ENCODE results near the gene NEDD4.

Gene NEDD4

DNA sequence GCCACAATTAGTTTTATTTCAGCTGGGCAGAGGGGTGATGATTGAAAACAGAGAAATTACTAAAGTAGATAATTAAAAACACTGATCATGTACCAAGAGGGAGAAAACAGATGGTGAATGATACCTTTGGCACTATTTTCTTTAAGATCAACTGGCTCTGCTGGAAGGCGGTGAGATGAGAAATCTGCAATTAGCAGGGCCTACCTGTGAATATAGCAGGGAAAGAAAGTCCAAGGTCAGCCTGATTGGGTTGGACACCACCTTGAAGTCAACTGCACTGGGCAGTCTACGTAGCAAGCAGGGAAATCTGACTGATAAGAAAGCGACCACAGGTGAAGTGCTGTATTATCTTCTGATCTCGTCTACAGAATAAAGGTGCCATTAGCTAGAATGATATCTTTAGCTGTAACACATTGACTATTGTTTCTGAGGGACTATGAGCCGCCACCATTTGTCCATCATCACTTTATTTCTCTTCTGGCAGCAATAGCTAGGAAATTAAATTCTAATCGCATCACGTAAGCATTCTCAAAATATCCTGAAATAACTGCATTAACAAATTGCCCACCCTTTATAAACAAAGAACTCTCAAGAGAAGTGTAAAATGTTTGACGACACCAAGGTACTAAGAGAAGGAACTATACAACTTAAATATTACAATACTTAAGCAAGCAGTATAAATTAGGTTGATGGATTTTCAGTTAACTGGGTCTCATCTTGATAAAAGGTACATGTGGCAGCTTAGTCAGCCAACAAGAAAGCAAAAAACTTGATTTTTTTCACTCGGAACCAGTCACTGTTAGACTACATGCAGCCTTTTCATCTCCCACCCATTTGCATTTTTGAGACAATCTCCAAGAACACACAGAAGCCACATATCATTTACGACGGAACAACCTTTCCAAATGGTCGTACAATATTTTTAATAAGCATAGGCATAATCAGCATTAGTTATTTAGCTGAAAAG is 1.3 kb downstream of the NEDD4 start:
- H3K4me3 ChIP-seq (ENCODE audit: low read depth in 1 of 2, low read length in 1 of 2) = peak overlapping the region; percentile 72 to 85
- peaks cover 13% of the 10 kb centered on the region for H3K27me3 ChIP-seq
- peaks cover 31% of the 10 kb centered on the region in 2 experiments for H3K4me1 ChIP-seq (ENCODE audit: control insufficient read depth in 1 of 2, insufficient read depth in 1 of 2, low read depth in 1 of 2, low read length in 1 of 2)
- no peaks in the 10 kb centered on the region for H3K36me3 ChIP-seq
- TF ChIP-seq, protein P1, sequence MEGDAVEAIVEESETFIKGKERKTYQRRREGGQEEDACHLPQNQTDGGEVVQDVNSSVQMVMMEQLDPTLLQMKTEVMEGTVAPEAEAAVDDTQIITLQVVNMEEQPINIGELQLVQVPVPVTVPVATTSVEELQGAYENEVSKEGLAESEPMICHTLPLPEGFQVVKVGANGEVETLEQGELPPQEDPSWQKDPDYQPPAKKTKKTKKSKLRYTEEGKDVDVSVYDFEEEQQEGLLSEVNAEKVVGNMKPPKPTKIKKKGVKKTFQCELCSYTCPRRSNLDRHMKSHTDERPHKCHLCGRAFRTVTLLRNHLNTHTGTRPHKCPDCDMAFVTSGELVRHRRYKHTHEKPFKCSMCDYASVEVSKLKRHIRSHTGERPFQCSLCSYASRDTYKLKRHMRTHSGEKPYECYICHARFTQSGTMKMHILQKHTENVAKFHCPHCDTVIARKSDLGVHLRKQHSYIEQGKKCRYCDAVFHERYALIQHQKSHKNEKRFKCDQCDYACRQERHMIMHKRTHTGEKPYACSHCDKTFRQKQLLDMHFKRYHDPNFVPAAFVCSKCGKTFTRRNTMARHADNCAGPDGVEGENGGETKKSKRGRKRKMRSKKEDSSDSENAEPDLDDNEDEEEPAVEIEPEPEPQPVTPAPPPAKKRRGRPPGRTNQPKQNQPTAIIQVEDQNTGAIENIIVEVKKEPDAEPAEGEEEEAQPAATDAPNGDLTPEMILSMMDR (IDR thresholded peaks at IDR 0.05) = no peak
- H3K9me3 ChIP-seq = no peaks in the 10 kb centered on the region
- H3K27ac ChIP-seq = peak overlapping the region; percentile 74

DNA sequence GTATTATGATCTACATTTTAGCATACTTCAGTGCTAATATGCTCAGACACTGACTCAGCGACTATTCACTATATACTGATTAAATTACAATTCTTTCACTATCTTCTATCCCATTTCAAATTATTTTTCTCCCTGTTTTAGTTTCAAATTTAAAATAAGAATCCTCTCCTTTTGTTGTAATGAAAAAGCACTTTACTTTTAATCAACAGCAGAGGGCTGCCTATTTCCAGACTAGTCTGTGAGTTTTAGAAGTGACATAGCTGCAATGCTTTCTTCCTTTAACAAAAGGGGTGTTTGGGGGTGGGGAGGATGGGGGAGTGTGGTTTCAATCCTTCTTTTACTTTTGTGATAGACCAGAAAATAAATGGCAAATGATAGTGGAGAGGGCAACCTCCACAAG is 2.4 kb downstream of the NEDD4 start:
- Histone ChIP-seq H3K4me3 (ENCODE audit: low read depth in 1 of 2, low read length in 1 of 2) (no peak overlapping the region), H3K27me3 (peaks cover 11% of the 10 kb centered on the region), H3K27ac (no peak overlapping the region), H3K9me3 (no peaks in the 10 kb centered on the region), H3K4me1 (ENCODE audit: control insufficient read depth in 1 of 2, insufficient read depth in 1 of 2, low read depth in 1 of 2, low read length in 1 of 2) (peaks cover 31% of the 10 kb centered on the region in 2 experiments), H3K36me3 (no peaks in the 10 kb centered on the region)
- TF ChIP-seq, protein P1 (IDR thresholded peaks at IDR 0.05) = no peak

DNA sequence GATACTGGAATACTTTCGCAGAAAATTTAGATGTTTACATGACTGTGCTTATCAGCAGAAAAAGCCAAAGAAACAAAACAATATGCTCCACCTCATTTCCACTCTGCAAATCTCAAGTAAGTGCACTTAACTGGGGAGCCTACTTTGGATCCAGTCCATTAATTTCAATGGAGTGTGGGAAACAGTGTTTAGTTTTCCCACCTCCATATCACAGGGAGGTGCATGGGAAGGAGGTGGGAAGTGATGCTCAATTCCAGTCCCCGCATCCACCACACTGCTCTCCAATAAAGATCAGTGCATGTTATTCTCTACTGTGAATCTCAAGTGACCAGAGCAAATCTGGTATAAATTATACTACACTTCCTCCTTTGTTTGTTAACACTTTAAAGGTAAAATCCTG is 2.9 kb downstream of the NEDD4 start:
- Histone ChIP-seq H3K27me3 (peaks cover 7% of the 10 kb centered on the region), H3K4me3 (ENCODE audit: low read depth in 1 of 2, low read length in 1 of 2) (no peak overlapping the region), H3K4me1 (ENCODE audit: control insufficient read depth in 1 of 2, insufficient read depth in 1 of 2, low read depth in 1 of 2, low read length in 1 of 2) (peaks cover 31% of the 10 kb centered on the region in 2 experiments), H3K9me3 (no peaks in the 10 kb centered on the region), H3K36me3 (no peaks in the 10 kb centered on the region), H3K27ac (no peak overlapping the region)
- TF ChIP-seq, protein P1 (IDR thresholded peaks at IDR 0.05) = no peak

DNA sequence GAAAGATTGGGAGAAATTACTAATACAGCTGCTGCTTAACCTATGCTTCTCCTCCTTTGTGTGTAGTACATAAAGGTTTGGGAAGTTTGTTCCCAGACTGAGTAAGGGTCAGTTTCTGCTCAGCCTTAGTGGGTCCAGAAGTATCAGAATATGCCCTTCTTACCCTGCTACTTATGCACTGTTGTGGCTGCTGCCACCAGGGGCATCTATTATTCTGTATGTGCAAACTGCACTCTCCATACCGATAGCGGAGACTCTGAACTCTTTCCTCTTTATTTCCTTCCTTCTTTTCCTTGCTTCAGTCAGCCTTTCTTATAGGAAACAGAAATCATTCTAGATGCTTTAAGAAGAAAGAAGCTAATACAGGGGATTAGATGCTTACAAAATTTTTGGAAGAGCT is 4.0 kb downstream of the NEDD4 start:
- Histone ChIP-seq H3K36me3 (no peaks in the 10 kb centered on the region), H3K4me3 (ENCODE audit: low read depth in 1 of 2, low read length in 1 of 2) (no peak overlapping the region), H3K27ac (no peak overlapping the region), H3K9me3 (no peaks in the 10 kb centered on the region), H3K27me3 (peaks cover under 1% of the 10 kb centered on the region), H3K4me1 (ENCODE audit: control insufficient read depth in 1 of 2, insufficient read depth in 1 of 2, low read depth in 1 of 2, low read length in 1 of 2) (peaks cover 31% of the 10 kb centered on the region in 2 experiments)
- TF ChIP-seq, protein P1 (IDR thresholded peaks at IDR 0.05) = no peak

DNA sequence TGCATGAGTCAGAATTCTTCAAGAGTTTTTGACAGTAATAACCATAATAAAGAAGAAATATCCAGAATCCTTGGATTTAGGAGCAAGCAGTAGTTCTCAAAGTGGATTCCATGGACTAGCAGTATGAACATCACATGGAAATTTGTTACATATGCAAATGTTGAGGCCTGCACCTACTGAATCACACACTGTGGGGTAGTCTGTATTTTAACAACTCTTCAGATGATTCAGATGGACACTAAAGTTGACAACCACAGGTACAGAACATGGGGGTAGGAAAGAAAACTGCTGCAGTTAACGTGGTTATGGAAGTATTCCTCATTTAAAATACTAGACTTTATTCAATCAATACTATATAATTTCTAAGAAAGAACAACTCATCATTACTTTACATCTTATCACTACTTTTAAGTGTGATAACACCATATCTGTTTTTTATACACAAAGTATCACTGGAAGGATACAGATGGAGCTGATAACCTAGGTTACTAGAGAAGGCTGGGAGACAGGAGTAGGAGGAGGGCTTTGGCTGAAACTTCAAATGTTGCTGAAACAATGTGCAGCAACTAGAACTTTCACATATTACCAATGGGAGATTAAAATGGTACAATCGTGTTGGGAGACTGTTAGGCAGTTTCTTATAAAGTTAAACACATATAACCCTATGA is 11.7 kb downstream of the NEDD4 start:
- no peak overlapping the region for H3K27ac ChIP-seq
- H3K36me3 ChIP-seq = no peaks in the 10 kb centered on the region
- peaks cover 13 to 14% of the 10 kb centered on the region in 2 experiments for H3K4me1 ChIP-seq (ENCODE audit: control insufficient read depth in 1 of 2, insufficient read depth in 1 of 2, low read depth in 1 of 2, low read length in 1 of 2)
- TF ChIP-seq, protein P1 (IDR thresholded peaks at IDR 0.05) = no peak
- no peak overlapping the region for H3K4me3 ChIP-seq (ENCODE audit: low read depth in 1 of 2, low read length in 1 of 2)
- H3K9me3 ChIP-seq = no peaks in the 10 kb centered on the region
- H3K27me3 ChIP-seq = no peaks in the 10 kb centered on the region

All from neutrophil (primary cell).